HepG2 (cell line): Measurements from ENCODE around the gene MROH2A. TPM values are rescaled to one million over a fixed set of nuclear protein-coding genes. Genes with fewer than 3 reads are reported as not detected.
A peak's percentile ranks its signal among the peaks of the same experiment; 100 is the strongest.

Source experiments
- CBX1 ChIP-seq: IDR thresholded peaks from one replicate; pipeline ENCODE4 v1.6.1; 2016; ENCODE audit warnings: antibody characterized with exemption, low read depth
- FOXK1 ChIP-seq: sonication (generic); formaldehyde crosslinking; IDR thresholded peaks from 2 replicates; pipeline ENCODE4 v1.4.0; 2020; ENCODE audit warnings: low read depth, missing genetic modification reagents, borderline replicate concordance
- HINFP ChIP-seq: sonication (generic); formaldehyde crosslinking; IDR thresholded peaks from 2 replicates; pipeline ENCODE4 v1.4.0; 2020; ENCODE audit warnings: low read depth, mild to moderate bottlenecking, missing genetic modification reagents
- HOMEZ ChIP-seq: IDR thresholded peaks from 2 replicates; pipeline ENCODE4 v1.6.1; 2016; ENCODE audit warnings: low read depth
- KDM6A ChIP-seq: IDR thresholded peaks from 2 replicates; pipeline ENCODE4 v1.6.1; 2016; ENCODE audit warnings: low read depth
- NCOA1 ChIP-seq: sonication (generic); formaldehyde crosslinking; IDR thresholded peaks from 2 replicates; pipeline ENCODE4 v1.9.0; 2021; ENCODE audit warnings: missing genetic modification reagents
- NRL ChIP-seq: sonication (generic); formaldehyde crosslinking; IDR thresholded peaks from 2 replicates; pipeline ENCODE4 v1.5.0; 2020; ENCODE audit warnings: missing genetic modification reagents, mild to moderate bottlenecking, moderate library complexity, borderline replicate concordance
- PHF8 ChIP-seq: sonication (generic); formaldehyde crosslinking; IDR thresholded peaks from 2 replicates; pipeline ENCODE4 v1.5.0; 2020; ENCODE audit warnings: missing genetic modification reagents
- POLR2G ChIP-seq: fragments of 200-400 bp; formaldehyde crosslinking; IDR thresholded peaks from 2 replicates; pipeline ENCODE4 v1.6.1; 2018; ENCODE audit warnings: mild to moderate bottlenecking, low read depth, low read length, moderate library complexity
- RXRB ChIP-seq: IDR thresholded peaks from 2 replicates; pipeline ENCODE4 v1.6.1; 2016; ENCODE audit warnings: borderline replicate concordance, missing genetic modification reagents, missing compliant biosample characterization
- TBX2 ChIP-seq: sonication (generic); formaldehyde crosslinking; IDR thresholded peaks from 2 replicates; pipeline ENCODE4 v1.5.0; 2020; ENCODE audit warnings: missing genetic modification reagents, mild to moderate bottlenecking, borderline replicate concordance
- ZFP36L1 ChIP-seq: sonication (generic); formaldehyde crosslinking; IDR thresholded peaks from 2 replicates; pipeline ENCODE4 v1.8.0; 2022; ENCODE audit warnings: mild to moderate bottlenecking, missing genetic modification reagents, moderate library complexity
- ZNF12 ChIP-seq: sonication (generic); formaldehyde crosslinking; IDR thresholded peaks from 2 replicates; pipeline ENCODE4 v1.5.0; 2020; ENCODE audit warnings: missing genetic modification reagents
- ZNF124 ChIP-seq: sonication (generic); formaldehyde crosslinking; IDR thresholded peaks from 2 replicates; pipeline ENCODE4 v1.4.0; 2020; ENCODE audit warnings: missing genetic modification reagents
- ZNF343 ChIP-seq: sonication (generic); formaldehyde crosslinking; IDR thresholded peaks from 2 replicates; pipeline ENCODE4 v1.4.0; 2020; ENCODE audit warnings: mild to moderate bottlenecking, missing genetic modification reagents
- ZNF350 ChIP-seq: sonication (generic); formaldehyde crosslinking; IDR thresholded peaks from 2 replicates; pipeline ENCODE4 v1.4.0; 2020; ENCODE audit warnings: mild to moderate bottlenecking, low read depth, missing genetic modification reagents, borderline replicate concordance
- ZNF441 ChIP-seq: sonication (generic); formaldehyde crosslinking; IDR thresholded peaks from 2 replicates; pipeline ENCODE4 v1.7.0; 2021; ENCODE audit warnings: missing genetic modification reagents, borderline replicate concordance
- ZNF563 ChIP-seq: sonication (generic); formaldehyde crosslinking; IDR thresholded peaks from 2 replicates; pipeline ENCODE4 v1.8.0; 2022; ENCODE audit warnings: mild to moderate bottlenecking, moderate library complexity, missing genetic modification reagents
- ZNF609 ChIP-seq: sonication (generic); formaldehyde crosslinking; IDR thresholded peaks from 2 replicates; pipeline ENCODE4 v1.4.0; 2020; ENCODE audit warnings: mild to moderate bottlenecking, missing genetic modification reagents, borderline replicate concordance
- ZNF709 ChIP-seq: sonication (generic); formaldehyde crosslinking; IDR thresholded peaks from 2 replicates; pipeline ENCODE4 v1.5.0; 2020; ENCODE audit warnings: mild to moderate bottlenecking, missing genetic modification reagents
- ZNF768 ChIP-seq: sonication (generic); formaldehyde crosslinking; IDR thresholded peaks from 2 replicates; pipeline ENCODE4 v1.4.0; 2020; ENCODE audit warnings: missing genetic modification reagents
- ZSCAN21 ChIP-seq: sonication (generic); formaldehyde crosslinking; IDR thresholded peaks from 2 replicates; pipeline ENCODE4 v1.8.0; 2022; ENCODE audit warnings: mild to moderate bottlenecking, missing genetic modification reagents, moderate library complexity, borderline replicate concordance
- polyA plus RNA-seq, 8 experiments: library from polyadenylated mRNA; depleted of rRNA in 3 of 8; stranded (reverse) in 7 of 8; unstranded in 1 of 8; fragments of >200 nt; fragmentation: Illumina TruSeq in 4 of 8; extraction: Trizol in 4 of 8; gene quantifications; 2 replicates each; pipeline versions ENCODE4 v1.2.1 to v1.2.3, GENCODE V29; 2011 to 2016; ENCODE audit warnings: low read depth in 4 of 8, missing spikeins in 1 of 8, mixed read lengths in 1 of 8; ENCODE audit not compliant: insufficient read depth in 1 of 8
- total RNA-seq, 5 experiments: library from RNA; depleted of rRNA; stranded (reverse); fragments of >200 nt; fragmentation: Illumina TruSeq; extraction: Trizol; gene quantifications; 2 replicates each; pipeline ENCODE4 v1.2.3, GENCODE V29; 2016; ENCODE audit warnings: low read depth in 1 of 5

The MROH2A gene
- total and polyA plus RNA-seq, 2 of the 13 experiments (the other 11 are each of a cell fraction or from before 2014, with no cell fraction given), result 0.03 to 0.04 TPM

- TF ChIP-seq ZNF609 (CRISPR knock-in tag), result peak; percentile 63
- TF ChIP-seq ZNF563 (CRISPR knock-in tag), result peak; percentile 89
- 0 out of 2 replicates have a peak, but pooled peaks have one; percentile 20 for TF ChIP-seq ZNF12 (CRISPR knock-in tag)
- TF ChIP-seq NRL (CRISPR knock-in tag), result 0 out of 2 replicates have a peak, but pooled peaks have one; percentile 16
- peak; percentile 60 for TF ChIP-seq ZFP36L1 (CRISPR knock-in tag)
- TF ChIP-seq ZNF709, result peak; percentile 88; the same call in 1 of the 2 replicates
- TF ChIP-seq CBX1, result peak; percentile 69
- TF ChIP-seq KDM6A, result 0 out of 2 replicates have a peak, but pooled peaks have one; percentile 30
- TF ChIP-seq FOXK1, result peak; percentile 72
- peak; percentile 71; the same call in 1 of the 2 replicates for TF ChIP-seq ZNF350 (CRISPR knock-in tag)
- TF ChIP-seq HINFP (CRISPR knock-in tag), result peak; percentile 40; the same call in 1 of the 2 replicates
- TF ChIP-seq ZSCAN21 (CRISPR knock-in tag), result peak; percentile 71; the same call in 1 of the 2 replicates
- peak; percentile 60; the same call in 1 of the 2 replicates for TF ChIP-seq TBX2 (CRISPR knock-in tag)
- 0 out of 2 replicates have a peak, but pooled peaks have one; percentile 16 for TF ChIP-seq PHF8 (CRISPR knock-in tag)
- TF ChIP-seq ZNF768 (CRISPR knock-in tag), result peak; percentile 73; the same call in 1 of the 2 replicates
- 0 out of 2 replicates have a peak, but pooled peaks have one; percentile 21 for TF ChIP-seq ZNF124 (CRISPR knock-in tag)
- TF ChIP-seq ZNF343, result peak; percentile 69; the same call in 1 of the 2 replicates
- TF ChIP-seq ZNF441 (CRISPR knock-in tag), result peak; percentile 87
- TF ChIP-seq RXRB (CRISPR knock-in tag), result peak; percentile 66
- TF ChIP-seq NCOA1 (CRISPR knock-in tag), result 0 out of 2 replicates have a peak, but pooled peaks have one; percentile 31
- 0 out of 2 replicates have a peak, but pooled peaks have one; percentile 58 for TF ChIP-seq HOMEZ
- TF ChIP-seq POLR2G, result peak; percentile 63
Observed at GRCh38 chr2:233736868-233737653, 41.1 kb upstream of the MROH2A start (continued).
